Endothelial cell of umbilical vein (primary cell): ENCODE results near the gene COL6A3. TPM values are rescaled to one million over a fixed set of nuclear protein-coding genes. Genes with fewer than 3 reads are reported as not detected.

Source experiments
- BruUV-seq: library from RNA; stranded (reverse); fragments of 400-500 nt; replicated peaks from 2 replicates; lab custom pipeline; 2021; lab: Mats Ljungman, UMichigan
- CTCF ChIA-PET: fragments of 300-600, 350-600 bp; sonication (Branson Sonifier 250); formaldehyde crosslinking; loops from one replicate; lab custom pipeline; 2021; ENCODE audit warnings: antibody characterized with exemption, inconsistent platforms; lab: Charles Lee
- POLR2A ChIA-PET: fragments of 300-600, 350-600 bp; sonication (Branson Sonifier 250); formaldehyde crosslinking; loops from one replicate; lab custom pipeline; 2021; ENCODE audit warnings: antibody characterized with exemption, inconsistent platforms; lab: Charles Lee
- DNase-seq: peaks from one replicate; pipeline ENCODE4 v3.0.0-alpha.2; 2011; ENCODE audit warnings: low read depth, low spot score
- FAIRE-seq: peaks from 2 replicates; lab custom pipeline; 2011; peaks lifted over from hg19 to GRCh38; lab: Jason Lieb, UNC
- H2AFZ ChIP-seq: 2 replicates; pipeline ENCODE4 v1.6.0; 2012; ENCODE audit warnings: low read depth, low read length, control low read depth, inconsistent platforms
- H3K27ac ChIP-seq: 2 replicates; pipeline ENCODE4 v1.5.1; 2011; ENCODE audit warnings: low read depth, mild to moderate bottlenecking, control low read depth, low read length, moderate library complexity; ENCODE audit not compliant: insufficient read depth
- H3K27me3 ChIP-seq, 2 experiments: 2 replicates each; pipeline versions ENCODE4 v1.6.0 to v1.6.1; 2011; ENCODE audit warnings: low read length in 2 of 2, mixed read lengths in 1 of 2; ENCODE audit not compliant: control insufficient read depth in 2 of 2, insufficient read depth in 2 of 2
- H3K36me3 ChIP-seq, 2 experiments: 2 replicates in 1 of 2; 3 replicates in 1 of 2; pipeline ENCODE4 v1.5.1; 2011; ENCODE audit warnings: low read length in 2 of 2, mild to moderate bottlenecking in 1 of 2, moderate library complexity in 1 of 2; ENCODE audit not compliant: control insufficient read depth in 2 of 2, insufficient read depth in 2 of 2; ENCODE audit errors: extremely low read depth in 1 of 2
- H3K4me1 ChIP-seq: 3 replicates; pipeline ENCODE4 v1.5.1; 2011; ENCODE audit warnings: mild to moderate bottlenecking, low read length; ENCODE audit not compliant: control insufficient read depth, insufficient read depth; ENCODE audit errors: extremely low read depth
- H3K4me2 ChIP-seq: 2 replicates; pipeline ENCODE4 v1.6.1; 2011; ENCODE audit warnings: low read length, control low read depth, mixed read lengths; ENCODE audit not compliant: insufficient read depth
- H3K4me3 ChIP-seq, 3 experiments: fragments of 200-600 bp in 1 of 3; sonication (generic), shearing (Covaris generic) in 1 of 3; replicated peaks in 1 of 3; 2 replicates each; pipeline ENCODE4 v1.5.1; 2011 to 2016; ENCODE audit warnings: control low read depth in 3 of 3, low read length in 3 of 3, mild to moderate bottlenecking in 2 of 3, inconsistent platforms in 1 of 3, low read depth in 1 of 3, moderate library complexity in 1 of 3; ENCODE audit not compliant: insufficient read depth in 1 of 3
- H3K79me2 ChIP-seq: 2 replicates; pipeline ENCODE4 v1.6.0; 2012; ENCODE audit warnings: low read length, inconsistent platforms; ENCODE audit not compliant: control insufficient read depth, insufficient read depth
- H3K9ac ChIP-seq: replicated peaks from 2 replicates; pipeline ENCODE3; 2011; ENCODE audit warnings: low read length, control low read depth; ENCODE audit not compliant: insufficient read depth; ENCODE audit errors: extremely low read depth
- H3K9me1 ChIP-seq: replicated peaks from 3 replicates; pipeline ENCODE4 v1.6.0; 2011; ENCODE audit warnings: mild to moderate bottlenecking, low read length; ENCODE audit not compliant: control insufficient read depth, insufficient read depth; ENCODE audit errors: extremely low read depth
- H3K9me3 ChIP-seq: replicated peaks from 2 replicates; pipeline ENCODE4 v1.5.1; 2012; ENCODE audit warnings: low read length, inconsistent platforms; ENCODE audit not compliant: control insufficient read depth, insufficient read depth
- H4K20me1 ChIP-seq: replicated peaks from 2 replicates; pipeline ENCODE3; 2011; ENCODE audit warnings: mild to moderate bottlenecking, low read length; ENCODE audit not compliant: control insufficient read depth, insufficient read depth; ENCODE audit errors: extremely low read depth
- CTCF ChIP-seq, 2 donors: IDR thresholded peaks; 1 replicate in 1 of 2; 2 replicates in 1 of 2; pipeline ENCODE4 v1.5.1; 2011; ENCODE audit warnings: low read length in 2 of 2, mild to moderate bottlenecking in 2 of 2, moderate library complexity in 2 of 2, control low read depth in 1 of 2, inconsistent platforms in 1 of 2, low read depth in 1 of 2; ENCODE audit not compliant: insufficient read depth in 1 of 2; ENCODE audit errors: extremely low read depth in 1 of 2
- EZH2 ChIP-seq: IDR thresholded peaks from 2 replicates; pipeline ENCODE4 v1.6.1; 2012; ENCODE audit warnings: borderline replicate concordance, low read depth, mild to moderate bottlenecking, moderate library complexity, low read length, inconsistent platforms; ENCODE audit not compliant: severe bottlenecking
- FOS ChIP-seq: IDR thresholded peaks from 2 replicates; pipeline ENCODE4 v1.6.1; 2011; ENCODE audit warnings: mild to moderate bottlenecking, low read length, moderate library complexity, borderline replicate concordance; ENCODE audit not compliant: insufficient read depth
- GATA2 ChIP-seq: IDR thresholded peaks from 2 replicates; pipeline ENCODE4 v1.7.0; 2011; ENCODE audit warnings: low read depth, mild to moderate bottlenecking, moderate library complexity, mixed read lengths, low read length; ENCODE audit not compliant: insufficient read length, insufficient read depth
- JUN ChIP-seq: IDR thresholded peaks from 2 replicates; pipeline ENCODE4 v1.6.1; 2011; ENCODE audit warnings: borderline replicate concordance, low read depth; ENCODE audit not compliant: insufficient read length, insufficient read depth
- MAX ChIP-seq: IDR thresholded peaks from 2 replicates; pipeline ENCODE4 v1.6.1; 2011; ENCODE audit not compliant: insufficient read depth, insufficient read length
- MYC ChIP-seq: IDR thresholded peaks from one replicate; pipeline ENCODE4 v1.6.1; 2011; ENCODE audit warnings: mild to moderate bottlenecking, low read depth, low read length
- POLR2A ChIP-seq: IDR thresholded peaks from 2 replicates; pipeline ENCODE4 v1.6.1; 2012; ENCODE audit warnings: low read depth, mild to moderate bottlenecking, control low read depth, low read length
- POLR2AphosphoS5 ChIP-seq: IDR thresholded peaks from 2 replicates; pipeline ENCODE4 v1.6.1; 2012; ENCODE audit warnings: low read depth, mild to moderate bottlenecking, control low read depth, low read length, moderate library complexity; ENCODE audit not compliant: insufficient read depth
- dilution Hi-C: fragments of 300-500 bp; cut with MboI; formaldehyde crosslinking; loops from one replicate; pipeline ENCODE4 v1.15.0; 2019; ENCODE audit warnings: low sequenced_read_pairs; ENCODE audit not compliant: extremely low pct_ligation_motif_present
- intact Hi-C: fragments of 100-400 bp; cut with micrococcal nuclease; formaldehyde crosslinking; loops from one replicate; pipeline ENCODE4 v1.10.0; 2022
- polyA plus RNA-seq, 4 experiments: library from polyadenylated mRNA; depleted of rRNA in 3 of 4; stranded (reverse) in 3 of 4; unstranded in 1 of 4; fragments of >200 nt; gene quantifications; 2 replicates each; pipeline versions ENCODE4 v1.2.1 to v1.2.3, GENCODE V29; 2011 to 2012; ENCODE audit warnings: missing spikeins in 1 of 4
- total RNA-seq: library from RNA; stranded (reverse); gene quantifications from 2 replicates; pipeline ENCODE4 v1.2.3, GENCODE V29; 2021

COL6A3 gene
- total and polyA plus RNA-seq, 2 donors (not counting 3 experiments of a cell fraction or from before 2014, with no cell fraction given): 0.03 TPM; not detected in 1

- FAIRE-seq (no peak), DNase-seq (no peak)
- Histone ChIP-seq H3K27ac (no peak overlapping the region), H2AFZ (no peak overlapping the region), H3K9ac (no peak overlapping the region), H4K20me1 (no peaks in the 10 kb centered on the region), H3K4me2 (no peak overlapping the region), H3K9me3 (no peaks in the 10 kb centered on the region), H3K79me2 (no peaks in the 10 kb centered on the region), H3K27me3 (peaks cover 3 to 7% of the 10 kb centered on the region in 2 experiments), H3K9me1 (no peaks in the 10 kb centered on the region), H3K4me1 (no peaks in the 10 kb centered on the region), H3K36me3 (no peaks in the 10 kb centered on the region), H3K4me3 (no peak overlapping the region)
- POLR2A ChIA-PET: no interaction called here
- dilution Hi-C loops (no loop called here), intact Hi-C loops (no loop called here)
- no TSS peak for BruUV-seq
- TF ChIP-seq GATA2 (no peak), MAX (no peak), POLR2A (no peak), JUN (no peak), EZH2 (no peak)
- CTCF ChIA-PET: interaction anchor here (0.8 to 1.0 kb wide), 3 partner anchors 16 to 227 kb away, joined by 3 to 4 read pairs (median 3); no protein-coding TSS in a partner anchor
Measured at GRCh38 chr2:237392186-237392585, 21.8 kb downstream of the COL6A3 start.

- Histone ChIP-seq H3K4me1 (no peaks in the 10 kb centered on the region), H3K9me1 (no peaks in the 10 kb centered on the region), H3K36me3 (no peaks in the 10 kb centered on the region), H4K20me1 (no peaks in the 10 kb centered on the region), H3K27ac (no peak overlapping the region), H3K4me2 (no peak overlapping the region), H3K27me3 (peaks cover 3% of the 10 kb centered on the region in 2 experiments), H3K4me3 (no peak overlapping the region), H3K79me2 (no peaks in the 10 kb centered on the region), H3K9ac (no peak overlapping the region), H2AFZ (no peak overlapping the region), H3K9me3 (no peaks in the 10 kb centered on the region)
- dilution Hi-C loops: no loop called here
- TF ChIP-seq EZH2: no peak
- no peak for TF ChIP-seq FOS
- no peak for TF ChIP-seq POLR2A
- no peak for TF ChIP-seq JUN
- TF ChIP-seq GATA2: no peak
- no peak for TF ChIP-seq MAX
- no peak for TF ChIP-seq MYC
- no peak for TF ChIP-seq CTCF (IDR thresholded peaks at IDR 0.05; ENCODE audit: extremely low read depth in 1 of 2, insufficient read depth in 1 of 2, low read depth in 1 of 2, low read length in 2 of 2)
- no peak for TF ChIP-seq POLR2AphosphoS5
- intact Hi-C loops: no loop called here
- no TSS peak for BruUV-seq
- DNase-seq (no peak), FAIRE-seq (no peak)
- ChIA-PET CTCF (interaction anchor here (0.9 to 1.7 kb wide), 4 partner anchors 17 to 226 kb away, joined by 3 to 7 read pairs (median 4); no protein-coding TSS in a partner anchor), POLR2A (no interaction called here)
Measured at GRCh38 chr2:237391140-237391539, 22.8 kb downstream of the COL6A3 start.
